IPS DF 4.7 (cell line): ENCODE results near the gene RIC1.
"Not testable (repeated sequence)": the region's sequence is repeated elsewhere in the genome, so short reads cannot be mapped to it uniquely, and the experiment has no call there.

ENCODE experiments used
- DNase-seq: peaks from one replicate; pipeline ENCODE4 v3.0.0-alpha.2; 2013; ENCODE audit warnings: low spot score; ENCODE audit errors: extremely low read depth

The RIC1 gene

GRCh38 chr9:5721279-5722087 lies 92.6 kb downstream of the RIC1 start:
- no peak for DNase-seq

GRCh38 chr9:5722679-5723078 lies 93.8 kb downstream of the RIC1 start:
- not testable (repeated sequence) for DNase-seq

DNA sequence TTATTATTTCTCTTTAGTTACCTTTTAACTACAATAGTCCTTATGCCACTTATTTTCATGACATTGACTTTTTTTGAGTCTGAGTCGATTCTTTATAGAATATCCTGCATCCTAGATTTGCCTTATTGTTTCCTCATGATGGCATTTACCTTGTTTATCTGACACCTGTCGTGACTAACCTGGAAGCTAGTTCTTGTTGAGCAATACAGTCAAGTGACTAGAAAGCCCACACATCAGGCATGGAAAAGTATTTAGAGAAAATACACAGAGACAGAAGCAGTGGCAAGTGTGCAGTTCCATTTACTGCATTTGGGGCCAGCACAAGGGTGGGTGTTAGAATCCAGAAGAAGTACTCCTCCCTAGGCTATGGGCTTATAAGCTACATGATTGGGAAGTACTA lies 106.2 kb downstream of the RIC1 start:
- DNase-seq: no peak

- no peak for DNase-seq
Measured at GRCh38 chr9:5736563-5737346, 107.8 kb downstream of the RIC1 start.

- no peak for DNase-seq
Measured at GRCh38 chr9:5743109-5743508, 114.2 kb downstream of the RIC1 start.

GRCh38 chr9:5748438-5748837 lies 119.5 kb downstream of the RIC1 start:
- no peak for DNase-seq

GRCh38 chr9:5749306-5749705 lies 120.4 kb downstream of the RIC1 start:
- no peak for DNase-seq

DNA sequence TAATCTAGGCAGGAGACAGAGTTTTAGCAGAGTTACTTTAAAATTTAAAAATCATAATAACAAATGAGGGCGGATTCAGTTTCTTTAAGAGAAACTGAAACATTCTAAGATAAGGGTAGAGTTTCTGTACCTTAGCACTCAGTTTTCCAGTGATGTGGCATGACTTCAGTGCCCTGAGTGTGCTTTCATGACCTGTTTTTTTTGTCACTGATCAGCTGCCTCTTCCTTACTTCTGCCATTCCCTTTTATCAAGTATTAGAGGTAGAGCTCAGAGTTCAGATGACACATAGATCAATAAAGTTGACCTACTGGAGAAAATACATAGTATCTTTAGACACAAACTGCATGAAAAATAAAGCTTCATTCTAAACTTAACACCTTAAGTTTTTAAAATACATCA lies 121.7 kb downstream of the RIC1 start:
- no peak for DNase-seq

DNA sequence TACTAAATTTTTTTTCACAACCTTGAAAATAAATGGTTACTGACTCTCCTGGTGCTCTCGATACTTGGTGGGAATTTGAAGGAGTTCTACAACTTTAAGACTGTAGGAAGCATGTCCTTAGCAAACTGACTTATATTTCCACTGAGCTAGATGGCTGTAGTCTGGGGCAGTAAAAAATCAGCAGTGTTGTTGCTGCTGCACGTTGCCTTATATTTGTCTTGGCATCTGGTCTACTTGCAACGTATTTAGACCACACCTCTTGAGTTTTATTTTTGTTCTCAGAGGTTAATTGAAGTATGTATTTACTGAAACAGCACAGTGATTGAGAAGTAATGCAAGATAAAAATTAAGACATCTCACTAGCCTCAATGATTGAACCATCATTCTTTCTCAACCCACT lies 127.7 kb downstream of the RIC1 start:
- no peak for DNase-seq

DNA sequence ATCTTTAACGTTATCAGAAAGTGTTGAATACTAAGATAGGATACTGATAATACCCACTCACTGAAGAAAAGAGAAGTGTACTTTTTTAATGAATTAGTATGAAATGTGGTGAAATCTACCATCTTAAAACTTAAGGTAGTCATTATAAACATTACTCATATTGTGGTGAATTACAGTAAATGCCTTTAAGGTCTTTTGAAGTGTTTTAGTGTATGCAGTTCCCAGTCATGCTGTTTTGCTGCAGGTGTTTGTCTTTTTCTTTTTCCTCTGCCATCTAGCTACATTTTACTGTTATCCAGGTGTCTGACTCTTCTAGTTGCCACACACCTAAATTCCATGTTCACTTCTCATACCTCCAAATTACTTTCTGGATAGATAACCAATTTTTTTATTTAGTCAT lies 131.4 kb downstream of the RIC1 start:
- DNase-seq: no peak

DNA sequence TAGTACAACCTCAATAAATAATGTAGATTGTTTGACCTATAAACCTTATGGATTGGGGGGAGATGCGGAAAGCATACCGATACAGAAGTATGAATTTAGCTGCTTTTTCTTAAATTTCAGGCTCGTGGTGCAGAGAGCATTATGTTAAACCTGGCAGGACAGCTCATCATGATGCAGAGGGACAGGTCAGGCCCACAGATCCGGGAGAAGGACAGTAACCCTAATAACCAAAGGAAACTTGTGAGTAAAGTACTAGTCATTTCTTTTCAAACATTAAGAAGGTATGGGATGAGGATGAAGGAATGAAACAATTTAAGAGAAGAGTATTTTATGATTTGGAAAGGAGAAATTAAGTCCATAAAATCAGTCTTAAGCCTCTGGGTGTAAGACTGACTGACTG lies 133.5 kb downstream of the RIC1 start:
- DNase-seq: no peak

- no peak for DNase-seq
Measured at GRCh38 chr9:5764130-5764868, 135.4 kb downstream of the RIC1 start.

- no peak for DNase-seq
Measured at GRCh38 chr9:5767968-5768932, 139.3 kb downstream of the RIC1 start.

DNA sequence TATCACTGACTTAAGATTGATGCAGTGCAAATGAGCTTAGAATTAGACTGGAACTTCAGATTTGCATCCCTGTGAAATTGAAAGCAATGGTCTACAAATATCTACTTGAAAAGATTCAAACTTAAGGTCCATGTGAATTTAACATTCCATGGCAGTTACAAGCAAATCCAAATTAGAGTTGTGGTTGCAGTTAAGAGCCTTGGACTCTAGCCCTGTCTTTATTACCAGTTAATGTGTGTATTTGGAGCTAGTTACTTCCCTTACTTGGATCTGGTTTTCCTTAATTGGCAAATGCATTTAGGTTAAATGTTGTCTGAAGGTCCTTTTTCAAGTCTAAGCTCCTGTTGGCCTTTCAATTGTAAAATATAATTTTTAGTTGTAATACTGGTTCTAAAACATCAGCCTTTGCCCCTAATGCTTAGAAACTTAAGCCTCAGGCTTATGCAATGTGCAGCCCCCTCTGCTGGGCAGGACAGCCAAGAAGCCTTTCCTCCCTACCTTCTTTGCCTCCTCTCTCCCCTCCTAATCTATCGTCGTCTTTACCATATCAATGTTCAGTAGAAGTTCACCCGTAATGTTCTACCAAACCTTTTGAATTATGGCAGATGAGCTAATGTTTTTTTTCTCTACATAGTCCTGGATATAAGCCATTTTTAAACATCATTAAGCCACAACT lies 144.6 kb downstream of the RIC1 start:
- DNase-seq: no peak

- no peak for DNase-seq
Measured at GRCh38 chr9:5778805-5779204, 149.9 kb downstream of the RIC1 start.

- DNase-seq: not testable (repeated sequence)
Measured at GRCh38 chr9:5779705-5780218, 150.9 kb downstream of the RIC1 start.

DNA sequence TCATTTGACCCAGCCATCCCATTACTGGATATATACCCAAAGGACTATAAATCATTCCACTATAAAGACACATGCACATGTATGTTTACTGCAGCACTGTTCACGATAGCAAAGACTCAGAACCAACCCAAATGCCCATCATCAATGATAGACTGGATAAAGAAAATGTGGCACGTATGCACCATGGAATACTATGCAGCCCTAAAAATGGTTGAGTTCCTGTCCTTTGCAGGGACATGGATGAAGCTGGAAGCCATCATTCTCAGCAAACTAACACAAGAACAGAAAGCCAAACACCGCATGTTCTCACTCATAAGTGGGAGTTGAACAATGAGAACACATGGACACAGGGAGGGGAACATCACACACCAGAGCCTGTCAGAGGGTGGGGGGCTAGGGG lies 154.5 kb downstream of the RIC1 start:
- DNase-seq: not testable (repeated sequence)

GRCh38 chr9:5783982-5784381 lies 155.1 kb downstream of the RIC1 start:
- no peak for DNase-seq

DNA sequence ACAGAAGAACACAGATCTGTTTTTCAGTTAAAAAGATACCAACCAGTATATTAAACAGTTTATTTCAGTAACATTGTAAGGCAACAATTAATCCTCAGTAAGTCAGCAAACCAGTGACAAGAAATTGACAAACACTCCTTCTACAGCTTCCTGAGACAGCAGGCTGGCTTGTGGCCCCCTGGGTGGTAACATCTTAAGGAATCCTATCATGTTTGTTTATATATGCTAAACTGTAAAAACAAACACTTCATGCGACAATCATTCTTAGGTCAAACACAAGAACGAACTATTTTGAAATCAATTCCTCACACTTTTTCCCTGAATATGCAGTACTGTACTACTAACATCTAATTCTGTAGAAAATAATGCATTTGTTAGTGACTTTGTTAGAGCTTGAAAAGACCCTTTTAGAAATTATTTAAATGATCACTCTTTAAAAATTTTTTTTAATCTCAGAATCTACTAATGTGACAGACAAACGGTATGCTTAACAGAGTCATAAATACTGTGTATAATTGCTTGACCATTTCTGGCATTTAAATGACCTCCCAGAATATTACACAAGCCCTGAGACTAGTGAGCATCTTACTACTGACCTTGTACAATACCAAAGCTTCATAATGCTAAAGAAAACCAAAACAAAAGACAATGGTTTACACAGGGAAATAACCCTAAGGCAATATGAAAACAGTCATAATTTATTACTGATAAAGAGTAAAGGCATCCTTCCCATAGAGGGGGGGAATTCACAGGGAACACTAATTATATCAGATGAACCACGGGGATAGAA lies 155.8 kb downstream of the RIC1 start:
- no peak for DNase-seq
